ACHN (cell line): Measurements from ENCODE around the gene FN3KRP.

Experiments
- DNase-seq: peaks from one replicate; pipeline ENCODE4 v3.0.0-alpha.2; 2015
- in situ Hi-C: cut with HindIII; loops from 2 replicates; pipeline ENCODE4 v1.10.0; 2017; ENCODE audit warnings: low sequenced_read_pairs, low pct_ligation_motif_present, low pct_unique_long_range_greater_than_20kb

The FN3KRP gene

GRCh38 chr17:82686366-82687324, 29.9 kb upstream of the FN3KRP start:
- in situ Hi-C loops = no loop called here
- DNase-seq = no peak

- in situ Hi-C loops = no loop called here
- peak; percentile 62 for DNase-seq
Measured at GRCh38 chr17:82687375-82687861, 29.1 kb upstream of the FN3KRP start.

DNA sequence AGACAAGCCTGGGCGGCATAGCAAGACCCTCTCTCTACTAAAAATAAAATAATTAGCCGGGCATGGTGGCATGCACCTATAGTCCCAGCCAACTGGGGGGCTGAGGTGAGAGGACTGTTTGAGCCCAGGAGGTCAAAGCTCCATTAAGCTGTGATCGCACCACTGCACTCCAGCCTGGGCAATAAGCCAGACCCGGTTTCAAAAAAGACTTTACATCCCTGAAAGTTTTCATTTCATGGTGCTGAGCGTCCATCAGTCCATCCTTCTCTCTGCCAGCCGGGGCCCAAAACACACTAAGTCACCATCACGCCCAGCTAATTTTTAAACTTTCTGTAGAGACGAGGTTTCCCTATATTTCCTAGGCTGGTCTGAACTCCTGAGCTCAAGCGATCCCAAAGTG, 28.6 kb upstream of the FN3KRP start:
- no peak for DNase-seq
- in situ Hi-C loops = no loop called here

DNA sequence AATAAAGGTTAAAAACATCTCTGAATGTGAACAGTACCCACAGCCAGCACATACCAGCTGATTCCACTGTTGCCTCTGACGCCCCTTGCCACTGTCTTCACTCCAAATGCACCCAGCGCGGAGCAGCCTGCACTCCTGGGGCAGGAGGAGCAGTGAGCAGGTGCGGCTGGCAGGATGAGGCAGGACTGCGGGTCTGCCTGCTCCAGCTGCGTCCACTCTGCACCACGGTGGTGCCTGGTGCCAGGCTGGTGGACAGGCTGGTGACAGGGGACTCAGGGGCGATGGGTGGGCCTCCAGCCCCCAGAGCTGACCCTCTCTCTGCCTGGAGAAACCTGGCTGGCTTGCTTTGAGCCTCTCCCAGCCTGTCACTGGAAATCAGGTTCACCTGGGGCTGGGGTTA, 27.4 kb upstream of the FN3KRP start:
- no peak for DNase-seq
- in situ Hi-C loops = no loop called here

DNA sequence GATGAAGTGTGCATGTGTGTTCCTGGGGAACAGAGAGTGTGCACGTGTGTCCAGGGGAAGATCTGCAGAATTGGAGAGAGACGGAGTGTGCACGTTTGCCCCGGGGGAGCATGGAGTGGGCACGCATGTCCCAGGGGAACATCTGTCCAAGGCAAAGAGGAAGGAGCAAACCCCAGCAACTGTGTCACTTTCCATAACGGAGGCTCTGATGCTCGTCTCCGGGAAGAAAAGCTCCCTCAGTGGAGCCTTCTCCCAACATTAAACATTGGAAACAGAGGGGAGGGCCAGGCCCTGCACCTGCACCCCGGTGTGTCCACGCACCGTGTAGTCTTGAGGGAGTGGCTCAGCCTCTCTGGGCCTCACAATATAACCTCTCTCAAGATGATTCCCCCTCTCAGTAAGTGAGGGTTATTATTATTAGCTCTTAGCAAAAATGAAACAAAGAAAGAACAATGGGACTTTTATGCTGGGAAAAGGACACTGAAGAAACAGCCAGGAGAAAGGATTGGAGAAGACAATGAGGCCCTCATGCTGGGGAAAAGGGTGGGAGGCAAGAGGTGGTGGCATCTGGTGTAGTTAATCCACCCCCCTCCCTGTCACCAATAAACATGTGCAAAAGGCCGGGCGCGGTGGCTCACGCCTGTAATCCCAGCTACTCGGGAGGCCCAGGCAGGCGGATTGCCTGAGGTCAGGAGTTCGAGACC, 25.6 kb upstream of the FN3KRP start:
- in situ Hi-C loops = no loop called here
- DNase-seq = no peak

- no peak for DNase-seq
- in situ Hi-C loops = no loop called here
Measured at GRCh38 chr17:82691714-82692113, 24.8 kb upstream of the FN3KRP start.

- in situ Hi-C loops = no loop called here
- no peak for DNase-seq
Measured at GRCh38 chr17:82692268-82692667, 24.2 kb upstream of the FN3KRP start.

- no peak for DNase-seq
- in situ Hi-C loops = no loop called here
Measured at GRCh38 chr17:82693168-82693867, 23.2 kb upstream of the FN3KRP start.

GRCh38 chr17:82694647-82695046, 21.9 kb upstream of the FN3KRP start:
- in situ Hi-C loops = no loop called here
- DNase-seq = no peak

- in situ Hi-C loops = no loop called here
- no peak for DNase-seq
Measured at GRCh38 chr17:82696259-82696658, 20.2 kb upstream of the FN3KRP start.

DNA sequence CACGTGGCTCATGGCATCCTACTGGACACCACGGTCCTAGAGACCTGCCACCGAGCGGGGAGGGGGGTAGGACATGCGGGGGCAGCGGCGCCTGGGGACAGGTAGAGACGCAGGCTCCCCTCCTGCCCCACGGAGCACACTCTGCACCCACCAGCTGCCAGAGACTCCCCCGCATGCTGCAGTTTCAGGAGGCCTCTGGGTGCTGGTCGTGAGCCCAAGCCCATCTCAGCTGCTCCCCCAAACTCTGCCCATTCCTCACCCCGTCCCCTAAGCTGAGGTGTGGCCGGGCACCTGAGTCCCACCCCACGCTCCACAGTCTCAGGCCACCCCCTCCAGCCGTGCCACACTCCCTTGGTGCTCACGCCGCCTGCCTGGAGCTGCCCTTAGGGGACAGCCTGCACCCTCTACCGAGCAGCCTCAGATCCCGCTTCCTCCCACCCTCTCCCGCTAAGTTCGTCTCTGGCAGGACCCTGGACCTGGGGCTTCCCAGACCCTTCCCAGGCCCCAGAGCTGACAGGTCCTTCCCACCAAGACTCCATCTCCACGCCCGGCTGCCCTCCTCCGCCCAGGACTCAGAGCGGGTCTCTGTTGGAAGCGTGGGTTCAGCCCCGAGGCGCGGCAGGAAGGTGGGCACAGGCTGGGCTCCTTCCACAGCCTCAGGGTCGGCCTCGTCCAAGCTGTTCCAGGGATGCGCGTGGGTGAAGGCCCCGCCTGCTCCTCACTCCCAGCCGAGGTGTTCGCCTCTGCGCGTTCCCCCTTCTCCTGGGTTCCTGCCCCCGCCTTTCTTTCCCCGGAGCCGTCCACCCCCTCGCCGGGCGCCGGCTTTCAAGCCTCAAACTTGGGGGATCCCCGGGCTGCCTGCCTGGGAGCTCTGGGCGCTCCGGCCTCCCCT, 19.3 kb upstream of the FN3KRP start:
- no peak for DNase-seq
- in situ Hi-C loops = no loop called here

DNA sequence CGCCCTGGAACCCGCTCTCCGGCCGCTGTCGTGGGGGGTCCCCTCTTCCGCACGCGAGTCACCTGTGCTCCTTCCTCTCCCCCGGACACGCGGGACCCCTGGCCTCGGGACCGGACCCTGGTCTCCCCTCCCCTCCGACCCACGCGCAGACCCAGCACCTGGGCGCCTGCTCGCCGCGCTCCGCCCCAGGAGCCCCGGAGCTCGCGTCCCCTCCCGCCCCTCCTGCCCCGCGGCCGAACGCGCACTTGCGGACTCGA, 18.8 kb upstream of the FN3KRP start:
- no peak for DNase-seq
- in situ Hi-C loops = no loop called here

GRCh38 chr17:82698065-82698973, 18.2 kb upstream of the FN3KRP start, which contains the start of gene RAB40B:
Gene RAB40B, minus strand, starts transcription at chr17:82698698. Its CDS starts 102 bp downstream, at chr17:82698596.
- DNase-seq = peak; percentile 99
- in situ Hi-C loops = no loop called here

DNA sequence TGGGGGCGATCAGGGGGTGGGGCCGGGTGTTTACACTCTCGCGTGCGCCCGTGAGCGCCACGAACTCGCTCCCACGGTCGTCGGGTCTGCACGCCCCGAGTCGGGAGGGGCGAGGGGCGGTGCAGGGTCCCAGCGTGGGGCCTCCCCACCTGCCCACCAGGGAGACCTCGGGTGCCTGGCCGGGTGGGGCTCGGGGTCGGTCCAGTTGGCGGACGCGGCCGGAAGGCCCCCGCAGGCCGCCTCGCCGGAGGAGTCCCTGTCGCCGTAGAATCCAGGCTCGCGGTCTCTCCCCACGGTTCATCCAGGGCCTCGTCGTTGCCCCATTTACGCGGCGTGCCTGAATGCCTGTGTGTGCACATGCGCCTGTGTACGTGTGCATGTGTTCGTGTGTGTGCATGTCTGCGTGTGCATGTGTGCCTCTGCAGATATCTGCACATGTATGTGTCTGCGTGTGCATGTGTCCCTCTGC, 17.5 kb upstream of the FN3KRP start:
- in situ Hi-C loops = no loop called here

GRCh38 chr17:82699551-82699950, 17.0 kb upstream of the FN3KRP start:
- no peak for DNase-seq
- in situ Hi-C loops = no loop called here

More for the DNA sequence above, 17.5 kb upstream of the FN3KRP start:
- no peak for DNase-seq

DNA sequence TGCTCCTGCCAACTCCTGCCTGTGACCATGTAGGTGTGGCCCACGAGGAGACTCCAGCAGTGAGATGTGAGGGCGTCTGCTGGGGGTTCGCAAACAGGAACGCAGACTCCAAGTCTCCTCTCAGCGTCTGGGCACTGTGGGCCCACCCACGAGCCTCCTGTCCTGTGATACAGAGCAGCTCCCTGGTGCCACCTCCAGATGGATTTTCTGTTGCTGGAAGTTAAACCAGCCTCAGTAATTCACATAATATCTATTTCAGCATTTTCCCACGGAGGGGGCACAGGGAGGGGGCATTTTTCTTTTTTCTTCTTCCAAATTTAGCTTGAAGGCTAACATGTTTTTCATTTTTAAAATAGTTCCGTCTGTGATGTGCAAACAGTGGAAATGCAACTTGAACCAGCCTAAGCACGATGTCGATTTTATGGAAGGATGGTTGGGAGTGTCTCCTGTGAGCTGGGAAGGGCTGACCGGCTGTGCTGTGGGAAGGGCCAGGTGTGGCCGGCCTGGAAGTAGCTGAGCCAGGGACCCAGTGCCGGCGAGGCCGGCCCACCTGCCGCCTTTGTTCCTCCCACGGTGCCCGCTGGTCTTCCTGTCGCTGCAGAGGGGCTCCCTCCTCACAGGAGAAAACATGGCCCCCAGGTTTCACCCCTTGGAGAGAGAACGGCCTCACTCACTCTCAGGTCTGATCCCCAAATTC, 14.1 kb upstream of the FN3KRP start:
- no peak for DNase-seq
- in situ Hi-C loops = no loop called here
